A549 (cell line): ENCODE measurements around the gene RGS14. TPM values are rescaled to one million over a fixed set of nuclear protein-coding genes. Genes with fewer than 3 reads are reported as not detected.
"Not testable (repeated sequence)": the region's sequence is repeated elsewhere in the genome, so short reads cannot be mapped to it uniquely, and the experiment has no call there.

Experiments
- ATAC-seq, 2 experiments: fragments of 200-7000 bp in 1 of 2; fragments of >200 bp in 1 of 2; cut with Nextera tagmentation in 1 of 2; cut with Tn5 transposase in 1 of 2; 3 replicates each; pipeline versions ENCODE4 v1.8.0 to v1.9.1; 2018 to 2020; ENCODE audit warnings: mild to moderate bottlenecking in 1 of 2, moderate library complexity in 1 of 2
- CTCF ChIA-PET: fragments of 300-600 bp; sonication (Branson Sonifier 250); formaldehyde crosslinking; extraction: SDS; loops from one replicate; lab custom pipeline; 2021; ENCODE audit warnings: antibody characterized with exemption, inconsistent platforms; lab: Yijun Ruan, JAX
- POLR2A ChIA-PET: fragments of 350-600 bp; formaldehyde crosslinking; extraction: SDS; loops from one replicate; lab custom pipeline; 2021; ENCODE audit warnings: antibody characterized with exemption, inconsistent platforms; lab: Yijun Ruan, JAX
- DNase-seq, 2 experiments: peaks; one replicate each; pipeline versions ENCODE4 v3.0.0 to v3.0.0-alpha.2; 2011 to 2016; ENCODE audit warnings: low read depth in 1 of 2, low spot score in 1 of 2
- FAIRE-seq: peaks from 2 replicates; lab custom pipeline; 2011; peaks lifted over from hg19 to GRCh38; lab: Jason Lieb, UNC
- H3K27ac ChIP-seq, 2 experiments: fragments of >200 bp; sonication (Bioruptor Twin); formaldehyde crosslinking; 3 replicates each; pipeline ENCODE4 v1.5.1; 2016 to 2017
- H3K4me1 ChIP-seq: fragments of >200 bp; sonication (Bioruptor Twin); formaldehyde crosslinking; 3 replicates; pipeline ENCODE4 v1.6.1; 2016
- H3K4me2 ChIP-seq: fragments of >200 bp; sonication (Bioruptor Twin); formaldehyde crosslinking; 3 replicates; pipeline ENCODE4 v1.6.1; 2016
- H3K4me3 ChIP-seq: fragments of >200 bp; sonication (Bioruptor Twin); formaldehyde crosslinking; 3 replicates; pipeline ENCODE4 v1.5.1; 2016
- H3K9me3 ChIP-seq: fragments of >200 bp; sonication (Bioruptor Twin); formaldehyde crosslinking; 3 replicates; pipeline ENCODE4 v1.6.1; 2016
- CBX8 ChIP-seq: fragments of 200-600 bp; sonication (generic); IDR thresholded peaks from 2 replicates; pipeline ENCODE4 v1.6.1; 2016
- CEBPB ChIP-seq, 2 experiments: fragments of >200 bp in 1 of 2; sonication (Bioruptor Twin) in 1 of 2; formaldehyde crosslinking in 1 of 2; IDR thresholded peaks; 2 replicates each; pipeline ENCODE4 v1.6.1; 2012 to 2016
- CHD4 ChIP-seq: fragments of 200-600 bp; sonication (generic); IDR thresholded peaks from 2 replicates; pipeline ENCODE4 v1.6.1; 2016; ENCODE audit warnings: antibody characterized with exemption, mild to moderate bottlenecking, borderline replicate concordance
- EP300 ChIP-seq, 2 experiments: fragments of >200 bp; sonication (Bioruptor Twin); formaldehyde crosslinking; IDR thresholded peaks; 2 replicates in 1 of 2; 3 replicates in 1 of 2; pipeline ENCODE4 v1.6.1; 2016 to 2017
- JUN ChIP-seq, 2 experiments: fragments of >200 bp; sonication (Bioruptor Twin); formaldehyde crosslinking; IDR thresholded peaks; 2 replicates in 1 of 2; 3 replicates in 1 of 2; pipeline ENCODE4 v1.6.1; 2016 to 2017
- NPAS2 ChIP-seq: fragments of 250-450 bp; sonication (Bioruptor Pico); IDR thresholded peaks from 2 replicates; pipeline ENCODE4 v1.8.0; 2022; ENCODE audit warnings: mild to moderate bottlenecking, moderate library complexity, borderline replicate concordance
- NR3C1 ChIP-seq: fragments of >200 bp; sonication (Bioruptor Twin); formaldehyde crosslinking; IDR thresholded peaks from 3 replicates; pipeline ENCODE4 v1.6.1; 2017
- PHF8 ChIP-seq: fragments of 200-600 bp; sonication (generic); IDR thresholded peaks from 2 replicates; pipeline ENCODE4 v1.6.1; 2016; ENCODE audit warnings: low read depth, mild to moderate bottlenecking, antibody characterized with exemption, moderate library complexity, borderline replicate concordance
- POLR2A ChIP-seq: IDR thresholded peaks from 2 replicates; pipeline ENCODE4 v1.6.1; 2012; ENCODE audit warnings: mild to moderate bottlenecking, low read length
- POLR2AphosphoS2 ChIP-seq: conservative IDR thresholded peaks from 2 replicates; pipeline ENCODE4 v1.6.1; 2012; ENCODE audit warnings: low read length, improper control_type of control experiment, inconsistent platforms
- RFX5 ChIP-seq: fragments of 450-650 bp; IDR thresholded peaks from 2 replicates; pipeline ENCODE4 v1.7.1; 2014; ENCODE audit warnings: antibody characterized with exemption, mild to moderate bottlenecking, moderate library complexity
- RNF2 ChIP-seq: fragments of 200-600 bp; sonication (generic); IDR thresholded peaks from 2 replicates; pipeline ENCODE4 v1.6.1; 2016; ENCODE audit warnings: low read depth, mild to moderate bottlenecking, antibody characterized with exemption, moderate library complexity, borderline replicate concordance
- SMC3 ChIP-seq: fragments of >200 bp; sonication (Bioruptor Twin); formaldehyde crosslinking; IDR thresholded peaks from 3 replicates; pipeline ENCODE4 v1.6.1; 2018; ENCODE audit warnings: inconsistent platforms
- WGBS: methylation state at CpG from one replicate; pipeline ENCODE4 v1.1.6; 2017; ENCODE audit errors: missing lambda C conversion rate; 5-methylcytosine and 5-hydroxymethylcytosine counted together
- polyA plus RNA-seq, 4 experiments: library from polyadenylated mRNA; depleted of rRNA in 3 of 4; stranded (reverse); fragments of >200 nt; fragmentation: RNase III in 1 of 4; extraction: RNeasy Plus Mini Kit Qiagen cat#74134 plus additional on column Dnase treatment in 1 of 4; gene quantifications; 2 replicates in 3 of 4; 3 replicates in 1 of 4; pipeline ENCODE4 v1.2.3, GENCODE V29; 2011 to 2017
- TF ChIP-seq, protein P1 (sequence below): fragments of 250-450 bp; sonication (Bioruptor Pico); IDR thresholded peaks from 2 replicates; pipeline ENCODE4 v1.5.0; 2021; ENCODE audit warnings: mild to moderate bottlenecking, moderate library complexity, borderline replicate concordance
- TF ChIP-seq, protein P2 (sequence below): IDR thresholded peaks from 2 replicates; pipeline ENCODE4 v1.6.1; 2012; ENCODE audit warnings: low read depth, borderline replicate concordance
- TF ChIP-seq, protein P3 (sequence below): fragments of 200-600 bp; sonication (generic); IDR thresholded peaks from 2 replicates; pipeline ENCODE4 v1.6.1; 2016; ENCODE audit warnings: antibody characterized with exemption, mild to moderate bottlenecking, moderate library complexity
- TF ChIP-seq, protein P4 (sequence below): fragments of 150-350 bp; IDR thresholded peaks from 2 replicates; pipeline ENCODE4 v1.6.1; 2014; ENCODE audit warnings: low read depth, mild to moderate bottlenecking, low read length

Gene RGS14
- polyA plus RNA-seq, 2 of the 4 experiments (the other 2 are of a cell fraction), result 3.9 to 8.4 TPM

DNA sequence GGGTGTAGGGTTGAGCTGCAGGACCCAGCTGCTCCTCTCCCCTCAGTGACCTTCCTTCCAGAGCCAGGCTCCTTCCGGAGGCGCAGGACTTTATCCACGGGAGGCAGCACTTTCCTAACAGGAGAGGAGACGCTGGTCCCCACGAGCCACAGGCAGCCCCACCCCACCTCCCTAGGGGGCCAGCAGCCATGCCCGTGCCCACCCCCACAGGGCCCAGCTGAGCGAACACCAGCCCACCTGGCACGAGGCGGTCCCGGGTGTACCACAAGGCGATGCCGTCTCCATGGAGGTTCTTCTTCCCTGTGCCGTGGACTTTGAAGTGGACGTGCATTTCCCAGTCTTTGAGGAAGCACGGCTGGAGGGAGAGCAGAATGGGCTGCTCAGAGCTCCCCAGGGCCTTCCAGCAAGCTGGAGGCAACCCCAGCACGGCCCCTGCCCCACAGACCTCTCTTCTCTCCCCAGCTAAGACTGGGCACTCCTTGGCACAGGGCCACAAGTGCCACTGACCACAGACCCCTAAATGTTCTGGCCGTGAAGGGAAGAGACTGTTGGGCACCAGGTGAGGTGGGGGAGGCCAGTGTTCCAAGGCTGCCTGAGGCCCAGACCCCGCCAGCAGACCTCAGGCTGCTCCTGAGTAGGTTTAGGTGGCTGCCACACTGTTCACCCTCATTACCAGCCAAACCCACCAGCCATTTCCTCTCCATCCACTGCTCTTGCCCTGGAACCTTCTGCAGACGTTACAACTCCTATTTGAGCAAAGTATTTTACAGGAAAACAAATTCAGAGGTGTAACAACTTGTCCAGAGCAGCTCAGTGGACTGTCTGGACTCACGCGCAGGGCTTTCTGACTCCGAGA is 19.2 kb upstream of the RGS14 start:
- DNase-seq (no peak), ATAC-seq (no peak), FAIRE-seq (no peak)
- no peak overlapping the region for H3K4me2 ChIP-seq
- no peaks in the 10 kb centered on the region for H3K9me3 ChIP-seq
- 0 out of 3 replicates have a peak, but pooled peaks cover 10% of the 10 kb centered on the region for H3K4me1 ChIP-seq
- ChIA-PET POLR2A (no interaction called here), CTCF (interaction anchor here (0.6 to 3.3 kb wide), 10 partner anchors 8 to 64 kb away, joined by 3 to 21 read pairs (median 4); partner anchors contain the start of gene SLC34A1)
- 82% methylated on average over 20 of the region's 22 CpGs for WGBS
- no peak overlapping the region for H3K27ac ChIP-seq
- TF ChIP-seq, protein P1, sequence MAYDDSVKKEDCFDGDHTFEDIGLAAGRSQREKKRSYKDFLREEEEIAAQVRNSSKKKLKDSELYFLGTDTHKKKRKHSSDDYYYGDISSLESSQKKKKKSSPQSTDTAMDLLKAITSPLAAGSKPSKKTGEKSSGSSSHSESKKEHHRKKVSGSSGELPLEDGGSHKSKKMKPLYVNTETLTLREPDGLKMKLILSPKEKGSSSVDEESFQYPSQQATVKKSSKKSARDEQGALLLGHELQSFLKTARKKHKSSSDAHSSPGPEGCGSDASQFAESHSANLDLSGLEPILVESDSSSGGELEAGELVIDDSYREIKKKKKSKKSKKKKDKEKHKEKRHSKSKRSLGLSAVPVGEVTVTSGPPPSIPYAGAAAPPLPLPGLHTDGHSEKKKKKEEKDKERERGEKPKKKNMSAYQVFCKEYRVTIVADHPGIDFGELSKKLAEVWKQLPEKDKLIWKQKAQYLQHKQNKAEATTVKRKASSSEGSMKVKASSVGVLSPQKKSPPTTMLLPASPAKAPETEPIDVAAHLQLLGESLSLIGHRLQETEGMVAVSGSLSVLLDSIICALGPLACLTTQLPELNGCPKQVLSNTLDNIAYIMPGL (CRISPR knock-in tag), result no peak
- TF ChIP-seq PHF8 (no peak), JUN (IDR thresholded peaks at IDR 0.05) (no peak), CHD4 (no peak), POLR2AphosphoS2 (no peak), CBX8 (no peak)
- TF ChIP-seq, protein P2, sequence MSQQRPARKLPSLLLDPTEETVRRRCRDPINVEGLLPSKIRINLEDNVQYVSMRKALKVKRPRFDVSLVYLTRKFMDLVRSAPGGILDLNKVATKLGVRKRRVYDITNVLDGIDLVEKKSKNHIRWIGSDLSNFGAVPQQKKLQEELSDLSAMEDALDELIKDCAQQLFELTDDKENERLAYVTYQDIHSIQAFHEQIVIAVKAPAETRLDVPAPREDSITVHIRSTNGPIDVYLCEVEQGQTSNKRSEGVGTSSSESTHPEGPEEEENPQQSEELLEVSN, result no peak
- H3K4me3 ChIP-seq, result no peak overlapping the region

DNA sequence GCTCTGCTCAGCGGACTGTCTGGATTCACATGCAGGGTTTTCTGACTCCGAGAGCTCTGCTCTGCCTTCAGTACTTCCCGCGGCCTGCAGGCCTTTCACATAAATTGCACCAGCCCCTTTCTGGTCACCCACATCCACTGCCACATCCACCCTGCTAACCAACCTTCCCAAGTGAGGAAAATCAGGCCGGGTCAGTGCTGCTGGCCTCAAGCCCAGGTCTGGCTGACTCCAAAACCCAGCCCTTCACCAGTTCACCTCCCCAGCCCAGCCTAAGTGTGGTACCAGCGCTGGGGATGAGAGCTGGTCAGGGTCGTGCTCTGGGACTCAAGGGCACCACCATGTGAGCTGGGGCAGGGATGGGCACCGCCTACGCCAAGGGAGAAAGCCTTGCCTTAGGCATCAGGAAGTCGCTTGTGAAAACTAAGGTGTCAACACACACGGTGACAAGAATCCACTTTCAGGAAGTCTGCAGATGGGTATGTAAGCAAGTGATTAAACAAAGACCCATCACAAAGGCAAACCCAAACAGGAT is 18.6 kb upstream of the RGS14 start:
- ATAC-seq, result no peak
- H3K27ac ChIP-seq, result no peak overlapping the region
- TF ChIP-seq EP300 (IDR thresholded peaks at IDR 0.05), result no peak
- no peak for DNase-seq
- H3K4me1 ChIP-seq, result 0 out of 3 replicates have a peak, but pooled peaks cover 10% of the 10 kb centered on the region
- POLR2A ChIA-PET, result no interaction called here
- H3K4me2 ChIP-seq, result no peak overlapping the region
- no peak for FAIRE-seq
- H3K4me3 ChIP-seq, result no peak overlapping the region
- H3K9me3 ChIP-seq, result no peaks in the 10 kb centered on the region
- WGBS, result 71% methylated on average over 10 of the region's 11 CpGs
- CTCF ChIA-PET, result interaction anchor here (1.0 to 2.6 kb wide), 6 partner anchors 19 to 64 kb away, joined by 4 to 9 read pairs (median 4); no protein-coding TSS in a partner anchor

DNA sequence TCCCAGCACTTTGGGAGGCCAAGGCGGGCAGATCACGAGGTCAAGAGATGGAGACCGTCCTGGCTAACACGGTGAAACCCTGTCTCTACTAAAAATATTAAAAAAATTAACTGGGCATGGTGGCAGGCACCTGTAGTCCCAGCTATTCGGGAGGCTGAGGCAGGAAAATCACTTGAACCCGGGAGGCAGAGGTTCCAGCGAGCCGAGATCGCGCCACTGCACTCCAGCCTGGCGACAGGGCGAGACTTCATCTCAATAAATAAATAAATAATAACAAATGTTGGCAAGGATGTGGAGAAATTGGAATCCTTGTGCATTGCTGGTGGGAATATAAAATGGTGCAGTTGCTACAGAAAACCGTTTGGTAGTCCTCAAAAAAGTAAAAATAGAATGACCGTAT is 14.7 kb upstream of the RGS14 start:
- DNase-seq, H3K4me2 ChIP-seq, H3K4me1 ChIP-seq, H3K4me3 ChIP-seq, FAIRE-seq, H3K27ac ChIP-seq, ATAC-seq, H3K9me3 ChIP-seq: not testable (repeated sequence)
- WGBS, result 95% methylated on average over 14 of the region's 14 CpGs
- POLR2A ChIA-PET, result interaction anchor here (0.6 kb wide), 1 partner anchor 206 kb away, joined by 4 read pairs; no protein-coding TSS in a partner anchor
- CTCF ChIA-PET, result interaction anchor here (1.7 kb wide), 1 partner anchor 25 kb away, joined by 5 read pairs; no protein-coding TSS in a partner anchor

DNA sequence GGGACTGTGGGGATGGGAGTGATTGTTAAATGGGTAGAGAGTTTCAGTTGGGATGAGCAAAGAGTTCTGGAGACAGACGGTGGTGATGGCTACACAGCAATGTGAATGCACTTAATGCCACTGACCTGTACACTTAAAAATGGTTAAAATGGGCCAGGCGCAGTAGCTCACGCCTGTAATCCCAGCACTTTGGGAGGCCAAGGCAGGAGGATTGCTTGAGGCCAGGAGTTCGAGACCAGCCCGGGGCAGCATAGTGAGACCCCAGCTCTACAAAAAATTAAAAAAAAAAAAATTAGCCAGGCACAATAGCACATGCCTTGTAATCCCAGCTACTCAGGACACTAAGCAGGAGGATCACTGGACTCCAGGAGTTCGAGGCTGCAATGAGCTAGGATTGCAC is 13.9 kb upstream of the RGS14 start:
- no peak for DNase-seq
- TF ChIP-seq SMC3, result no peak
- TF ChIP-seq NR3C1, result no peak
- WGBS, result 90% methylated on average over 6 of the region's 6 CpGs
- ChIA-PET CTCF (interaction anchor here (0.7 to 1.3 kb wide), 3 partner anchors 12 to 26 kb away, joined by 3 to 4 read pairs (median 3); no protein-coding TSS in a partner anchor), POLR2A (no interaction called here)
- H3K4me1 ChIP-seq, result 0 out of 3 replicates have a peak, but pooled peaks cover 9% of the 10 kb centered on the region
- H3K9me3 ChIP-seq, result no peaks in the 10 kb centered on the region
- no peak for ATAC-seq
- no peak overlapping the region for H3K4me3 ChIP-seq
- no peak for FAIRE-seq
- H3K27ac ChIP-seq, result no peak overlapping the region
- H3K4me2 ChIP-seq, result no peak overlapping the region

DNA sequence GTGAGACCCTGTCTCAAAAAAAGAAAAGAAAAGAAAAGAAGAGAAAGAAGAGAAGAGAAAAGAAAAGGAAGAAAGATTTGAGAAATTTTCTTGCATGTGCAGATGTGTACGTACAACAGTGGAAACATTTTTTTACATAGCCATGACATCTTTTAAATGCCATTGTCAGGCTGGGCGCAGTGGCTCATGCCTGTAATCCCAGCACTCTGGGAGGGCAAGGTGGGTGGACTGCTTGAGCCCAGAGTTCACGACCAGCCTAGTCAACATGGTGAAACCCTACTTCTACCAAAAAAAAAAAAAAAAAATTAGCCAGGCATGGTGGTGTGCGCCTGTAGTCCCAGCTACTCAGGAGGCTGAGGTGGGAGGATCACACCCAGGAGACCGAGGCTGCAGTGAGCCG is 12.8 kb upstream of the RGS14 start:
- H3K4me2 ChIP-seq, result no peak overlapping the region
- H3K27ac ChIP-seq, result no peak overlapping the region
- FAIRE-seq, result no peak
- ChIA-PET POLR2A (no interaction called here), CTCF (interaction anchor here (1.1 to 1.5 kb wide), 3 partner anchors 11 to 27 kb away, joined by 3 to 4 read pairs (median 3); no protein-coding TSS in a partner anchor)
- 93% methylated on average over 6 of the region's 6 CpGs for WGBS
- no peak for DNase-seq
- no peak overlapping the region for H3K4me3 ChIP-seq
- H3K9me3 ChIP-seq, result no peaks in the 10 kb centered on the region
- no peak for ATAC-seq
- H3K4me1 ChIP-seq, result peaks cover 13% of the 10 kb centered on the region; the same call in 2 of the 3 replicates
- TF ChIP-seq, protein P3, sequence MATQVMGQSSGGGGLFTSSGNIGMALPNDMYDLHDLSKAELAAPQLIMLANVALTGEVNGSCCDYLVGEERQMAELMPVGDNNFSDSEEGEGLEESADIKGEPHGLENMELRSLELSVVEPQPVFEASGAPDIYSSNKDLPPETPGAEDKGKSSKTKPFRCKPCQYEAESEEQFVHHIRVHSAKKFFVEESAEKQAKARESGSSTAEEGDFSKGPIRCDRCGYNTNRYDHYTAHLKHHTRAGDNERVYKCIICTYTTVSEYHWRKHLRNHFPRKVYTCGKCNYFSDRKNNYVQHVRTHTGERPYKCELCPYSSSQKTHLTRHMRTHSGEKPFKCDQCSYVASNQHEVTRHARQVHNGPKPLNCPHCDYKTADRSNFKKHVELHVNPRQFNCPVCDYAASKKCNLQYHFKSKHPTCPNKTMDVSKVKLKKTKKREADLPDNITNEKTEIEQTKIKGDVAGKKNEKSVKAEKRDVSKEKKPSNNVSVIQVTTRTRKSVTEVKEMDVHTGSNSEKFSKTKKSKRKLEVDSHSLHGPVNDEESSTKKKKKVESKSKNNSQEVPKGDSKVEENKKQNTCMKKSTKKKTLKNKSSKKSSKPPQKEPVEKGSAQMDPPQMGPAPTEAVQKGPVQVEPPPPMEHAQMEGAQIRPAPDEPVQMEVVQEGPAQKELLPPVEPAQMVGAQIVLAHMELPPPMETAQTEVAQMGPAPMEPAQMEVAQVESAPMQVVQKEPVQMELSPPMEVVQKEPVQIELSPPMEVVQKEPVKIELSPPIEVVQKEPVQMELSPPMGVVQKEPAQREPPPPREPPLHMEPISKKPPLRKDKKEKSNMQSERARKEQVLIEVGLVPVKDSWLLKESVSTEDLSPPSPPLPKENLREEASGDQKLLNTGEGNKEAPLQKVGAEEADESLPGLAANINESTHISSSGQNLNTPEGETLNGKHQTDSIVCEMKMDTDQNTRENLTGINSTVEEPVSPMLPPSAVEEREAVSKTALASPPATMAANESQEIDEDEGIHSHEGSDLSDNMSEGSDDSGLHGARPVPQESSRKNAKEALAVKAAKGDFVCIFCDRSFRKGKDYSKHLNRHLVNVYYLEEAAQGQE, result no peak
- TF ChIP-seq POLR2A (no peak), RNF2 (no peak), RFX5 (no peak), CEBPB (IDR thresholded peaks at IDR 0.05) (no peak), NPAS2 (CRISPR knock-in tag) (no peak)
- TF ChIP-seq, protein P4, sequence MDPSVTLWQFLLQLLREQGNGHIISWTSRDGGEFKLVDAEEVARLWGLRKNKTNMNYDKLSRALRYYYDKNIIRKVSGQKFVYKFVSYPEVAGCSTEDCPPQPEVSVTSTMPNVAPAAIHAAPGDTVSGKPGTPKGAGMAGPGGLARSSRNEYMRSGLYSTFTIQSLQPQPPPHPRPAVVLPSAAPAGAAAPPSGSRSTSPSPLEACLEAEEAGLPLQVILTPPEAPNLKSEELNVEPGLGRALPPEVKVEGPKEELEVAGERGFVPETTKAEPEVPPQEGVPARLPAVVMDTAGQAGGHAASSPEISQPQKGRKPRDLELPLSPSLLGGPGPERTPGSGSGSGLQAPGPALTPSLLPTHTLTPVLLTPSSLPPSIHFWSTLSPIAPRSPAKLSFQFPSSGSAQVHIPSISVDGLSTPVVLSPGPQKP, result no peak
